GM13977 (cell line): ENCODE data around the gene ECM2.

Source experiments
- DNase-seq: peaks from one replicate; pipeline ENCODE4 v3.0.0; 2012; ENCODE audit warnings: low spot score
- in situ Hi-C: fragments of 300-500 bp; cut with MboI; formaldehyde crosslinking; loops from one replicate; pipeline ENCODE4 v1.12.0; 2022; ENCODE audit warnings: low sequenced_read_pairs, low pct_unique_long_range_greater_than_20kb, mixed read lengths, inconsistent platforms; ENCODE audit not compliant: unreplicated experiment
- TF ChIP-seq, protein P1 (sequence below): IDR thresholded peaks from 2 replicates; pipeline ENCODE4 v1.5.1; 2012; ENCODE audit warnings: mild to moderate bottlenecking, control low read depth; ENCODE audit not compliant: insufficient read depth; ENCODE audit errors: extremely low read depth, missing control alignments

The ECM2 gene

DNA sequence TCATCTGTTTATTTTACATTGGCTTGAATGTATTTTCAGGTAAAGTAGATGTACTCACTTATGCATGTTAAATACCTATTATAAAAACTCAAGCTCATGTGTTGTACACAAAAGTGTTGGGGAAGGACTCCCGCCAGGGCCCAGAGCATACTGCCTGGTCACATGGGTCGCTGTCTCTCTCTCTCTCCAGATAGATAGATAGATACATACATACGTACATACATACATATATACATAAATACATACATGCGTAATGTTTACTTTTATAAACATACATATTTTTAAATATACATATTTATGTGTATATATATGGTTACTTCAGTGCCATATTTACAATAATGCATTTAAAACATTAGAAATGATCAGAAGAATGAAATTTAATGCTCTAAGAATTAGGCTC lies 78.2 kb downstream of the ECM2 start:
- TF ChIP-seq, protein P1, sequence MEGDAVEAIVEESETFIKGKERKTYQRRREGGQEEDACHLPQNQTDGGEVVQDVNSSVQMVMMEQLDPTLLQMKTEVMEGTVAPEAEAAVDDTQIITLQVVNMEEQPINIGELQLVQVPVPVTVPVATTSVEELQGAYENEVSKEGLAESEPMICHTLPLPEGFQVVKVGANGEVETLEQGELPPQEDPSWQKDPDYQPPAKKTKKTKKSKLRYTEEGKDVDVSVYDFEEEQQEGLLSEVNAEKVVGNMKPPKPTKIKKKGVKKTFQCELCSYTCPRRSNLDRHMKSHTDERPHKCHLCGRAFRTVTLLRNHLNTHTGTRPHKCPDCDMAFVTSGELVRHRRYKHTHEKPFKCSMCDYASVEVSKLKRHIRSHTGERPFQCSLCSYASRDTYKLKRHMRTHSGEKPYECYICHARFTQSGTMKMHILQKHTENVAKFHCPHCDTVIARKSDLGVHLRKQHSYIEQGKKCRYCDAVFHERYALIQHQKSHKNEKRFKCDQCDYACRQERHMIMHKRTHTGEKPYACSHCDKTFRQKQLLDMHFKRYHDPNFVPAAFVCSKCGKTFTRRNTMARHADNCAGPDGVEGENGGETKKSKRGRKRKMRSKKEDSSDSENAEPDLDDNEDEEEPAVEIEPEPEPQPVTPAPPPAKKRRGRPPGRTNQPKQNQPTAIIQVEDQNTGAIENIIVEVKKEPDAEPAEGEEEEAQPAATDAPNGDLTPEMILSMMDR = no peak
- no peak for DNase-seq
- in situ Hi-C loops = loop anchor here (25.0 kb wide), 1 partner anchor 320 kb away; no protein-coding TSS in a partner anchor

DNA sequence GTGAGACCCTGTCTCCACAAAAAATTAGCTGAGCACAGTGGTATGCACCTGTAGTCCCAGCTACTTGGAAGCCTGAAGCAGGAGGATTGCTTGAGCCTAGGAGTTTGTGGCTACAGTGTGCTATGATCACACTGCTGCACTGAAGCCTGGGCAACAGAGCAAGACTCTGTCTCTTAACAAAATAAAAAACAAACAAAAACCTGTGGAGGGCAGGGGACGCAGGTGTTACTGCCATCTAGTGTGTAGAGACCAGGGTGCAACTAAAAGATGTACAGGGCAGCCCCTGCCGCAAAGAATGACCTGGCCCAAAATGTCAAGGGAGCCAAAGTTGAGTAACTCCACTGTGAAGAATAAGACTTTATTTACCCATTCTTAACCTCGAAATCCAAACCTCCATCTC lies 80.6 kb downstream of the ECM2 start:
- TF ChIP-seq, protein P1 = peak; percentile 46
- DNase-seq = no peak
- in situ Hi-C loops = loop anchor here (25.0 kb wide), 1 partner anchor 318 kb away; no protein-coding TSS in a partner anchor

DNA sequence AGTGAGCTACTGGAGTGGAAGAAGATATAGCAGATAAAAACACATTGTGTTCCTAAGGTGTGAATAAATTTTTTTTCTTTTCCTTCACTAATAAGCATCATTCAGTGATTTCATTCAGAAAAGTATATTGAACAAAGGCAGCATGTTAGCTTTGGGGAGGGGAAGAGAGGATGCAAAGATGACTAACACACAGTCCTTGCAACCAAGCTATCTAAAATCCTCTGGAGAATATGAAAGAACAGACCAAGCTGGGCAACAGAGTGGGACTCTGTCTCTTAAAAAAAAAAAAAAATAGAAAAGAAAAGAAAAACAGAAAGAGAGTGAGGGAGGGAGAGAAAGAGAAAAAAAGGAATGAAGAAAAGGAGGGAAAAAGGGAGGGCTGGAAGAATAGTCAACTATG lies 89.3 kb downstream of the ECM2 start:
- DNase-seq = no peak
- TF ChIP-seq, protein P1 = no peak
- in situ Hi-C loops = loop anchor here (25.0 kb wide), 1 partner anchor 109 kb away; the partner anchor contains the start of genes CENPP and NOL8
